Uterus (tissue), 2 donors: ENCODE measurements around the gene CARF.

Experiments used
- CTCF ChIP-seq, 4 experiments: fragments of 200-600 bp in 2 of 4; fragments of 450-650 bp in 2 of 4; sonication (generic) in 2 of 4; IDR thresholded peaks; one replicate each; pipeline ENCODE4 v1.5.1; 2016 to 2019; ENCODE audit warnings: antibody characterized with exemption in 4 of 4, mild to moderate bottlenecking in 2 of 4, moderate library complexity in 1 of 4
- POLR2A ChIP-seq, 2 donors: fragments of 450-650 bp; IDR thresholded peaks; one replicate each; pipeline ENCODE4 v1.6.1; 2016; ENCODE audit warnings: antibody characterized with exemption in 2 of 2, mild to moderate bottlenecking in 1 of 2, moderate library complexity in 1 of 2

- TF ChIP-seq POLR2A (IDR thresholded peaks at IDR 0.05) (no peak), CTCF (IDR thresholded peaks at IDR 0.05) (no peak)
These were observed 38.5 kb downstream of the CARF start for GRCh38 chr2:202950592-202950991.
